ENCODE results near the gene MUC5B.

GRCh38 chr11:1232883-1233321 is 10.0 kb downstream of the MUC5B start:
- TF ChIP-seq CTCF (IDR thresholded peaks at IDR 0.05) (no peak), ZFX (IDR thresholded peaks at IDR 0.05; ENCODE audit: borderline replicate concordance) (no peak)
